GM19351 (cell line): ENCODE measurements around the gene RAB3C.
"Not testable (repeated sequence)": the region's sequence is repeated elsewhere in the genome, so short reads cannot be mapped to it uniquely, and the experiment has no call there.

Experiments
- ATAC-seq: cut with Tn5 transposase; IDR thresholded peaks from one replicate; pipeline ENCODE4 v1.9.1; 2021; ENCODE audit warnings: mild to moderate bottlenecking, moderate library complexity; ENCODE audit not compliant: unreplicated experiment

The RAB3C gene, protein sequence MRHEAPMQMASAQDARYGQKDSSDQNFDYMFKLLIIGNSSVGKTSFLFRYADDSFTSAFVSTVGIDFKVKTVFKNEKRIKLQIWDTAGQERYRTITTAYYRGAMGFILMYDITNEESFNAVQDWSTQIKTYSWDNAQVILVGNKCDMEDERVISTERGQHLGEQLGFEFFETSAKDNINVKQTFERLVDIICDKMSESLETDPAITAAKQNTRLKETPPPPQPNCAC

DNA sequence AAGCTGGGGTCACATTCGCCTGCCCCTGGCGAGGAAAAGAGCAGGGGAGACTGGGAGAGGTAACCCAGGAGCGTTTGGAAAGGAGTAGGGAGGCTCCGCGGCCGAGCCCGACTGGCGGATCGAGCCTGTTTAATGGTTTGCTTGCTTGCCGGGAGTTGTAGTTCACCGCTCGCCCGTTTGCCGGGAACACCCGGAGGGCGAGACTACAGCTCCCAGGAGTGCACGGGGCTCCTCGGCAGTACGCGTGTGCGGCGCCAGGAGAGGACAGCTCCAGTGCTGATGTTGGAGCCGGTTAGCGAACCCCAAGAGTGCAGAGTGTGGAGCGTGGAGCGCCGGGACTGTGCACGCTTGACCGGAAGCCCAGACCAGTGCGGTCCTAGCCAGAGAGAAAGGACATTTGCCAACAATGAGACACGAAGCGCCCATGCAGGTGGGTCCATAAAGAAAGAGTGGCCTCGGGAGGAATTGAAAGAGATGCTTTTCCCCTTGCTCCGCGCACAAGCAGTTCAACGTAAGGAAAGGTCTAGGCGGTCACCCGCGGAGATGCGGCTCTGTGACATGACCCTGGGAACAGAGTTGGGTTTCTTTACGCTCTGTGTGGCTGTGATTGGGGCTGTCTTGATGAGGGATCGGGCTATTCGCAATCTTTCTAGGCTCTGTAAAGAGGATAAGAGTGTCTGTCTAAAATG is at the start of gene RAB3C:
RAB3C (plus strand) TSS at position 273 of the 689 bp plus-strand sequence; CDS start at position 407, 134 bp downstream.
- ATAC-seq, result peak; percentile 100

DNA sequence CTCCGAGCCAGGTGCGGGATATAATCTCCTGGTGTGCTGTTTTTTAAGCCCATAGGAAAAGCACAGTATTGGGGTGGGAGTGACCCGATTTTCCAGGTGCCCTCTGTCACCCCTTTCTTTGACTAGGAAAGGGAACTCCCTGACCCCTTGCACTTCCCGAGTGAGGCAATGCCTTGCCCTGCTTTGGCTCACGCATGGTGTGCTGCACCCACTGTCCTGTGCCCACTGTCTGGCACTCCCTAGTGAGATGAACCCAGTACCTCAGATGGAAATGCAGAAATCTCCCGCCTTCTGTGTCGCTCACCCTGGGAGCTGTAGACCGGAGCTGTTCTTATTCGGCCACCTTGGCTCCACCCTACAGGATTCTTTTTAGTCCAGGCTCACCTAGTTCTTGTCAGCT is 40.9 kb upstream of the RAB3C start:
- not testable (repeated sequence) for ATAC-seq

DNA sequence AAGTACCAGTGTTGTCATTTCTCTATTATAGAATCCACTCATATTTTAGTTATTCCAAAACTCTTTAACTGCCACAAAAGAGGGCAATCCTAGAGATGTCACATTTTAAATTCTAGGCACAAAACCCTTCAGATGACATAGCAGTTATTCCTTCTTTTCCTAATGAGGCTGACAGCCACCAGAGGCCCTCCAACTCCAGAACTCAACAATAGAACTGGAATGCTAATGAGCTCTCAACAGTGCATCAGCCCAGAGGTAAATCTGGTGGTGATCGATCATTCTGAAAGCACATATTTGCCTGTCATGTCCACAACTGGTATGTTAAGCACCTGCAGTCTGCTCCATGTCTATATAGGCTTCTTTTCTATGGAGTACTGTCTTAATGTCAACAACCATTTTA is 40.2 kb upstream of the RAB3C start:
- ATAC-seq, result no peak

DNA sequence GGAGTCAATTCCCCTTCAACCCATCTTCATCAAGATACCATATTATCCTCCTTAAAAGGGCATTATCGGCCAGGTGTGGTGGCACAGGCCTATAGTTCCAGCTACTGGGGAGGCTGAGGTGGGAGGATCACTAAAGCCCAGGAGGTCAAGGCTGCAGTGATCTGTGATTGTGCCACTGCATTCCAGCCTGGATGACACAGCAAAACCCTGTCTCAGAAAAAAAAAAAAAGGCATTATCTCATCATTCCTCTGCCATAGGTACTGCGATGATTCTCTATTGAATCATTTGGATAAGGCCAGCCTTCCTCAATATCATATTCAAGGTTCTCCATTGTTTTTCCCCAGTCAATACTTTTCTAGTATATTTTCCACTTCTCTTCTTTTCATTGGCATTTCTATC is 39.2 kb upstream of the RAB3C start:
- no peak for ATAC-seq

DNA sequence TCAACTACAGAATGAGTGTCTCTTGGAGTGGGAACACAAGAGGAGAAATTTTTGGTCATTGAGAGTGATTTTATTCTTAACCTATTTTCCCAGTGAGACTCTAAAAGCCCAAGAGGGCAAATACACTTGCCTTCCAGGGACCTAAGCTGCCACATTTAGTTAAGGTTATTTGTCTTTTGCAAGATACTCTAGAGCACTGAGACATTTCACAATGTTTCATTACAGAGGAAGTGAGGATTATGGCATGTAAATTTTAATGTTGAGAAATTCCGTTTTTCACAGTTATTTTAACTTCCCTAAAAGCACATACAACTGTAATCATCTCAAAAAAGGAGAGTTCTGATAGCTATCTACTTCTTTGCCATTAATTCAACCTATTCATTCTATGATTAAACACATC is 38.7 kb upstream of the RAB3C start:
- no peak for ATAC-seq

DNA sequence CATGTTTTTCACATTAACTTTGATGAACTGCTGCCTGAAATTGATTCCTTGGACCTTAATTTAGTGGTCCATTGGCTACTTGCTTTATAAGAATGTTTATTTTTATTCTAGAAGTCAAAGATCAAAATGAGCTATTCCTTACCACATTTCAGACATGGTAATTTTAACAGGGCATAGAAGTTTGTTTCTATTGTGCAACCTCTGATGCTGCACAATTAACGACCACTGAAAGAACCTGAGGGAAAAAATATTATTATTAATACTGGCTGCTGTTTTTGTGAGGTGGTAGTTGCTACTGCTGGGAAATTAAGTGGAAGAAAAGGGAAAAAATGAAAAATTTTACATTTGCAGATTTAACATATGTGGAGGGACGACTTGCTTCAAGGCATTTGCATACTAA is 37.9 kb upstream of the RAB3C start:
- ATAC-seq, result no peak

DNA sequence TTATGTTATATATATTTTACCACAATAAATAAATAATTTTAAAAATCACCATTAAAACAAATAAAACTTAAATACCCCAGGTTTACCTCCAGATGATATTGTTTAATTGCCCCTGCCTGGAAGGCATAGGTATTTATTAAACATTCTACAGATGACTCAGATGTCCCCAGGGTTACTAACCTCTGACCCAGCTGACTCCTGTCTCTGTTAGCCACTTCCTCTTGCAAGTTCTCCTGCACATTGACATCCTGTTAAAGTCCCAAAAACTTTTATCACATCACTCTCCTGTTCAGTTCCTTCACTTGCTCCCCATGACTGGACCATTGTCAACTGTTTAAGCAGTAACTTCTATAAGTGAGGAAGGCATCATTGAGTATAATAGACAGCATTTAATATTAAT is 37.0 kb upstream of the RAB3C start:
- ATAC-seq, result peak; percentile 88

DNA sequence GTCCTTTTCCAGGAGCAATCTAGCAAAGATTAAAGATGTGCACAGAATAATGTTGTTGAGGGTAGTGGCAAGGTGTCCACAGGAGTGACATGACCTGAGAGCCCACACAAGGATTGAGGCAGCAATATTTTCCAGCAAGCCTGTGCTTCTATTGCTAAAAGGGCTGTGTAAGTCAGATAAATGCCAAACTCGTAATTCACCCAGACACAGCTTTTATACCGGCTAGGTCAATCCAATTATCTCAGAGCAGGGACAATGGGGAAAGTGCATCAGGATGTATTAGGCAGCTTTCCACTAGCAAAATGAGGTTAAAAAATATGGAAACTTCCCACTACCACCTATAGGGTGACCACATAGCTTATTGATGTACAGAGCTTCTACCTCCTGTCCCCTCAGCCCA is 34.8 kb upstream of the RAB3C start:
- no peak for ATAC-seq

DNA sequence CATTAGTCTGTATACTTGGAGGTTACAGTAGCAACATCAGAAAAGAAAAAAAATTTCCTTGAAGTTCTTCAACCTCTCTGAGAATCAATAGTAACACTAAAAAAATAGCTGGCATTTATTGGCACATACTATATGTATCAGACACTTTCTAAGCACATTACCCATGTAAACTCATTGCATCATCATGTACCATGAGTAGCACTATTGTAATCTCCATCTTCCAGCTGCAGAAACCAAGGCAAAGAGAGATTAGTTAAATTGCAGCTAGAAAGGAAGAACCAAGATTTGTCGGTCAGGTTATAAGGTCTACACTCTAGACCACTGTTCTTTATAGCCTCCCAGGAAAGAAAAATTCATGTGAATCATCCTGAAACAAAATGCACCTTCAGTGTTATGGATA is 31.4 kb upstream of the RAB3C start:
- ATAC-seq, result no peak

DNA sequence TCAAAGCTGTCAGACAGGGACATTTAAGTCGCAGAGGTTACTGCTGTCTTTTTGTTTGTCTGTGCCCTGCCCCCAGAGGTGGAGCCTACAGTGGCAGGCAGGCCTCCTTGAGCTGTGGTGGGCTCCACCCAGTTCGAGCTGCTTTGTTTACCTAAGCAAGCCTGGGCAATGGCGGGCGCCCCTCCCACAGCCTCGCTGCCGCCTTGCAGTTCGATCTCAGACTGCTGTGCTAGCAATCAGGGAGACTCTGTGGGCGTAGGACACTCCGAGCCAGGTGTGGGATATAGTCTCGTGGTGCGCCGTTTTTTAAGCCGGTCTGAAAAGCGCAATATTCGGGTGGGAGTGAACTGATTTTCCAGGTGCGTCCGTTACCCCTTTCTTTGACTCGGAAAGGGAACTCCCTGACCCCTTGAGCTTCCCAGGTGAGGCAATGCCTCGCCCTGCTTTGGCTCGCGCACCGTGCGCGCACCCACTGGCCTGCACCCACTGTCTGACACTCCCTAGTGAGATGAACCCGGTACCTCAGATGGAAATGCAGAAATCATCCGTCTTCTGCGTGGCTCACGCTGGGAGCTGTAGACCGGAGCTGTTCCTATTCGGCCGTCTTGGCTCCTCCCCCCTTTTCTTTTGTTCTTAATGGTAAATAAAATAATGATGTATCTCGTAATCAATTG is 25.1 kb upstream of the RAB3C start:
- ATAC-seq, result not testable (repeated sequence)

DNA sequence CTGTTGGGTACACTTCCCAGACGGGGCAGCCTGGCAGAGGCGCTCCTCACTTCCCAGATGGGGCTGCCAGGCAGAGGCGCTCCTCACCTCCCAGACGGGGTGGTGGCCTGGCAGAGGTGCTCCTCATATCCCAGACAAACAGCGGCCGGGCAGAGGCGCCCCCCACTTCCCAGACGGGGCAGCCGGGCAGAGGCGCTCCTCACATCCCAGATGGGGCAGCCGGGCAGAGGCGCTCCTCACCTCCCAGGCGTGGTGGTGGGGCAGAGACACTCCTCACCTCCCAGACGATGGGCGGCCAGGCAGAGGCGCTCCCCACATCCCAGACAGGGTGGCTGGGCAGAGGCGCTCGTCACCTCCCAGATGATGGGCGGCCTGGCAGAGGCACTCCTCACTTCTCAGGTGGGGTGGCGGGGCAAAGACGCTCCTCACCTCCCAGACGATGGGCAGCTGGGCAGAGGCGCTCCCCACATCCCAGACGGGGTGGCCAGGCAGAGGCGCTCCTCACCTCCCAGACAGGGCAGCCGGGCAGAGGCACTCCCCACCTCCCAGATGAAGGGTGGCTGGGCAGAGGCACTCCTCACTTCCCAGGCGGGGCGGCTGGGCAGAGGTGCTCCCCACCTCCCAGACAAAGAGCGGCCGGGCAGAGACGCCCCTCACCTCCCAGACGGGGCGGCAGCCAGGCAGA is 19.7 kb upstream of the RAB3C start:
- ATAC-seq, result not testable (repeated sequence)

DNA sequence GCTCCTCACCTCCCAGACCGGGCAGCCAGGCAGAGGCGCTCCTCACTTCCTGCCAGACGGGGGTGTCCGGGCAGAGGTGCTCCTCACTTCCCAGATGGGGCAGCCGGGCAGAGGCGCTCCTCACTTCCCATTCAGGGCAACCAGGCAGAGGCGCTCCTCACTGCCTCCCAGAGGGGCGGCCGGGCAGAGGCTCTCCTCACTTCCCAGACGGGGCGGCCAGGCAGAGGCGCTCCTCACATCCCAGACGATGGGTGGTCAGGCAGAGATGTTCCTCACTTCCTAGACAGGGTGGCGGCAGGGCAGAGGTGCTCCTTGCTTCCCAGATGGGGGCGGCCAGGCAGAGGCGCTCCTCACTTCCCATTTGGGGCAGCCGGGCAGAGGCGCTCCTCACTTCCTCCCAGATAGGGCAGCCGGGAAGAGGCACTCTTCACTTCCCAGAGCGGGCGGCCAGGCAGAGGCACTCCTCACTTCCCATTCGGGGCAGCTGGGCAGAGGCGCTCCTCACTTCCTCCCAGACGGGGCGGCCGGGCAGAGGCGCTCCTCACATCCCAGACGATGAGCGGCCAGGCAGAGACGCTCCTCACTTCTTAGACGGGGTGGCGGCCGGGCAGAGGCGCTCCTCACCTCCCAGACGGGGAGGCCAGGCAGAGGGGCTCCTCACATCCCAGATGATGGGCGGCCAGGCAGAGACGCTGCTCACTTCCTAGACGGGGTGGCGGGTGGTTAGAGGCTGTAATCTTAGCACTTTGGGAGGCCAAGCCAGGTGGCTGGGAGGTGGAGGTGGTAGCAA is 18.6 kb upstream of the RAB3C start:
- not testable (repeated sequence) for ATAC-seq

DNA sequence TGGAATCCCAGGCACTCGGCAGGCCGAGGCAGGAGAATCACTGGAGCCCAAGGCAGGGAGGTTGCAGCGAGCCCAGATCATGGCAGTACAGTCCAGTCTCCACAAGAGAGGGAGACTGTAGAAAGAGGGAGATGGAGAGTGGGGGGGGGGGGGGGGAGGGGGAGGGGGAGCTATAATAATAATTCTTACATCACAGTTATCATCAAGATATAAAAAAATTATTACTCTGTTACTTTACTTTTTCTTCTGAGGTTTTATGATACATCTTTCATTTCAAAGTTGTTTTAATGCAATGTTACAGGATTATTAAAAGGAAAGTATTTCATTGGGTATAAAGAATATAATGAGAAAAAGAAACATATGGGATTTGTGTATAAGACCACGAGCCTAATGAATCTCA is 17.8 kb upstream of the RAB3C start:
- no peak for ATAC-seq

DNA sequence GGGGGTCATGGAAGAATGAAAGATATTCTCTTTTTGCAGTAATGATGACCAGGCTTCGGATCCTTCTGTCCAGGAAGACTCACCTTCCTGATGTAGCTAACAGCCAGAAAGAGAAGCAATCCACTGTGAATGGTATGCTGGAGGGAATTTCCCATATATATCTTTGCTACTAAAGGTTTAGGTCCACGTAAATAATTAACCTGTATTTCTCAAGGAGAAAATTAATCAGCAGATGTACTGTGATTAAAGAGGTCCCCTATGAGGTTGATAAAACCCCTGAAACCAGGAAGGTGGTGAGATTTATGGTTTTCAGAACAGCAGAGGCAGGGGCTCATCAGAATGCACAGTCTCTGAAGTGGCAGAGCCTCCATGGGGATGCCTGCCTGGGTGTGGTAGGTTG is 11.4 kb upstream of the RAB3C start:
- no peak for ATAC-seq

DNA sequence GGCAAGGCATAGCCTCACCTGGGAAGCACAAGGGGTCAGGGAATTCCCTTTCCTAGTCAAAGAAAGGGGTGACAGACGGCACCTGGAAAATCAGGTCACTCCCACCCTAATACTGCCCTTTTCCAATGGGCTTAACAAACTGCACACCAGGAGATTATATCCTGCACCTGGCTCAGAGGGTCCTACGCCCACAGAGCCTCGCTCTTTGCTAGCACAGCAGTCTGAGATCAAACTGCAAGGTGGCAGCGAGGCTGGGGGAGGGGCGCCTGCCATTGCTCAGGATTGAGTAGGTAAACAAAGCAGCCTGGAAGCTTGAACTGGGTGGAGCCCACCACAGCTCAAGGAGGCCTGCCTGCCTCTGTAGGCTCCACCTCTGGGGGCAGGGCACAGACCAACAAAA is 9.9 kb upstream of the RAB3C start:
- ATAC-seq, result not testable (repeated sequence)

DNA sequence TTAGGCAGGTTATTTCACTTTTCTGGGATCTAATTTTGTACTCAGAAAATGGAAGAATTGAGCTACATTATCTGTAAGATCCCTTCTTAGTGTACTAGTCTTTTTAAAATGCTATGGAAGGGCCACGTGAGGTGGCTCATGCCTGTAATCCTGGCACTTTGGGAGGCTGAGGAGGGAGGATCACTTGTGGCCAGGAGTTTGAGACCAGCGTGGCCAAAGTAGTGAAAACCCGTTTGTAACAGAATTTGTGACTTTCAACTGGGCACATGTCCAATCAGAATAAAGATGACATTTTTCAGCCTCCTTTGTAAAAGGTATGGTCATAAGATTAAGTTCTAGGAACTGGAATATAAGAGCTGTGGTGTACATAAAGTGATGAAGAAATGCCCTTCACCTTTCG is 3.1 kb upstream of the RAB3C start:
- ATAC-seq, result no peak

DNA sequence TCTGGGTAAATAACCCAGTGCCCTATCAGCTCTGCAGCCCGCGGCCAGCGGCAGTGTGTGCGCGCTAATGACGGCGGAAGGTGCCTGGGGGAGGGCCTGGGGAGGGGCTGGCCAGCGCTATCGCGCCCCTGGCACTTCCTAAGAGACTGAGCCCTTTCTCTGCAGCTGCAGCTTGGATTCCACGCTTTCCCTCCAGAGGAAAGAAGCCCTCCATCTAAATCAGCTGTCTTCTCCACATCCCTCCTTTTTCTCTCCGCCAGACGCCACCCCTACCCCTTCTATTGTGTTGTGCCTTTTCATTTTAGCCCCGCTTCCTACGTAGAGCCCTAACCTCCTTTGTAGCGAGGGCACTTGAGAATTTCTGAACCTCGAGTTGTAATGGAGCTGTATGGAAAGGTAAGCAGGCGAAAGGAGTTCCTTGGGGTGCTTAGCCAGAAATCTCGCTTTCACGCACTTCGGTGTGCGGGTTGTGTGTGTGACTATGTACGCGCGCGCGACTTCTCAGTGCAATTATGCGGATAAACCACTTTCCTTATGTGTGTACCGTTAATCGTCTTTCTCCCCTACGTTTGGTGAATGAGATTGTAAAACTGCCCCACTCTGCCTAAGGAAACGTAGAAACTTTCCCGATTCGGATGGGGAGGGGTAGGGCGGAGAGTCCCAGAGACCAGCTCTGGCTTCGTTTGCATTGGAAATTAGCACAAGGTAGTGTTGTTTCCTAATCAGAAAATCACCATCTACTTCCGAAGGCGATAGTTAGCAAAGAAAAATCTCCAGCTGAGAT is 664 bp upstream of the RAB3C start:
- ATAC-seq, result peak; percentile 19

DNA sequence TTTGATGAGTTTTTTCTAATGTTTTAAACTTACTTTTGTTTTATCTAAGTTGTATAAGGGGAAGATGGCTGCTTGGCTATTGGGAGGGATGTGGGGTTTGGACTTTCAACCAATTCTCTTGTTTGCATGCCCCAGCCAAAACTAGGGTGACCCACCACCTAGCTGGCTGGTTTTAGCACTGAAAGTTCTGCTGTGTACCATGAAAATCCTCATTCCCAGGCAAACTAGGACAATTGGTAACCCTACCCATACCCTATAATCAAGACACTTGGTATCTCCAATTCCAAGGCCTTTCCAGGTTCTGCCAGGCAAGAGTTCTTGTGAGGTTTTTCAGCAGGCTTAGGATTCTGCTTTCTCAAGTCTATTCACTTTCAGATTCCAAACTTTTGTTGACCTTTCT is 13.1 kb downstream of the RAB3C start:
- ATAC-seq, result no peak

DNA sequence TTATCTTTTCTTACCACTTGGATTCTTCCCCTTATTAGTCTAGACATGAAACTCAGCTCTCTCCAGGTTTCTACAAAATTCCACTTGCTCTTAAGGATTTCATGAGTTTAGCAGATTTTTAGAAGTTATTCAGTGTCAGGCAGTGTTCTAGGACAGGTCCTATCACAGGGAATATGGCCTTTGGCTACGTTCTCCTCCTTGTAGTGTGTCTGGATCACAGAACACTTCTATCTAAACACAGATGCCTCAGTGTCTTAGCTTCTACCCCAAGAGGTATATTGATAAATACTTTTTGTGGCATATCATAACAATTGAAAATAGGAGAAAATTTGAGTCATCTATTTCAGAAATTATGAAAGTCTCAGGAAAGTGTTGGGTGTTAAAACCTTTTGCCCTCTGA is 15.6 kb downstream of the RAB3C start:
- ATAC-seq, result no peak

DNA sequence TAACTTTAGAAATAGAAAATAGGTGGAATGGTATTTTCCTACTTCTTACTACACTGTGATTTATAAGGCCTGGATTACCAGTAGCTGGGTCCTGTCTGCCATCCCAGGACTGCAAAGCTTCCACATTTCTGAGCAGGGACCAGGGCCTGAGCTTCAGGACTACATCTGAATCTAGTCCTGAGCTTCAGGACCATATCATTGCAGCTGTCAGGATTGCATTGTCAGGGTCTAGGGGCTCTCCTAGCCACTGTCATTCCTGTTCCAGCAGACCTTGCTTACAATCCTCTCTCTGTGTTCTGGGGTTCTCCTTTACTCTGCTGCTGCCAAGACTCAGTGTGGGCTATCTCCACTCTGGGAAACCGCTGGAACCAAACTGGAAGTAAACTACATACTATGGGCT is 16.3 kb downstream of the RAB3C start:
- ATAC-seq, result no peak
